SIG-M5 (cell line): ENCODE results near the gene SCLT1.
"Not testable (repeated sequence)": the region's sequence is repeated elsewhere in the genome, so short reads cannot be mapped to it uniquely, and the experiment has no call there.

ENCODE experiments used
- DNase-seq: peaks from one replicate; lab custom pipeline; 2025; lab: John Stamatoyannopoulos, UW

The SCLT1 gene

DNA sequence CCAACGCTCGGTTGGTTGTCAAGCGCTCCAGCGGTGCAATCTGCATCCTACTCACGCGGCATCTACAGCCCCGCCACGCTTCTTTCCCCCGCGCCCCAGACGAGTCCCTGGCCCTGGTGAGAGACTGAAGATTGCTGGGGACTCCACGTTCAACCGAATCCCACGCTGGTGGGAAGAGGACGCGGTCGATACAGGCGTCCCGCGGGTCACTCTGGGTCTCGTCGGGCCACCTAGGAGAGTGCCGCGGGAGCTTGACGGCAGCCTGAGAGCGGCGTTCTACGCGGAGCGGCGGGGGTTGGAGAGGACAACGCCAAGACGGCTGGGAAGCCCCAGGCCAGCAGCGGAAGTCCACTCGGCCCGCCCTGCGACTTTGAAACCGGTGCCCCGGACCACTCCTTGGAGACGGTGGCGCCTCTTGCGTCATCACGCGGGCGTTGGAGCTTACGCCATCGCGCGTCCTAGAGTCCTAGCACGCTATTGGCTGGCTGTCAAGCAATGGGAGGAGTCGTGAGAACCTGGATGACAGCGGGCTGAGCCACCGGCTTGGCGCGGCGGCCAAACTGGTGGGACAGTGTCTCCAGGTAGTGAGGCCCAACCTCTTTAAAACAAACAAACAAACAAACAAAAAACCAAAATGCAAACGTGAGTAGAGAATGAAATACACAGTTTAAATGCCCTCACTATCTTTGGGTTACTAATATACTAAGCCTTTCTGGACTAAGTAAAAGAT lies at the start of gene SCLT1:
Gene SCLT1 (minus strand): TSS at position 349 of the 730 bp plus-strand sequence. CDS start 436 bp downstream, outside the sequence.
- peak; percentile 75 for DNase-seq

DNA sequence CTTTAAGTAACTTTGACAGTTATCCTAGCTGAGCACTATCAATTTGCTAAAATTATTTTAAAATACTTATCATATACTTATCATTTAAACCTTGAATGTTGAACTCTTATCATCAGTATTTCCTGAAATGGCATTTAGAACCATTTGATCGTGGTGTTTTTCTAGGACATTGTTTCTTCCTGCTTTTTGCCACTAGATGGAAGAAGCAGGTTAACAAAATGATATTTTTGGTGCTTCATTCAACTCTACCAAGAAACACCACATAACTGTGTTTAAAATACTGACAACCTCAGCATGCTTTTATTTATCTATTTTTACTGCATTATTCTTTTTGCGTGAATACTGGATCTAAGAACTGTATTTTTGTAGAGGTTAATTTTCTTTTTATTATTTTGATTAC lies 47.2 kb upstream of the SCLT1 start:
- no peak for DNase-seq

DNA sequence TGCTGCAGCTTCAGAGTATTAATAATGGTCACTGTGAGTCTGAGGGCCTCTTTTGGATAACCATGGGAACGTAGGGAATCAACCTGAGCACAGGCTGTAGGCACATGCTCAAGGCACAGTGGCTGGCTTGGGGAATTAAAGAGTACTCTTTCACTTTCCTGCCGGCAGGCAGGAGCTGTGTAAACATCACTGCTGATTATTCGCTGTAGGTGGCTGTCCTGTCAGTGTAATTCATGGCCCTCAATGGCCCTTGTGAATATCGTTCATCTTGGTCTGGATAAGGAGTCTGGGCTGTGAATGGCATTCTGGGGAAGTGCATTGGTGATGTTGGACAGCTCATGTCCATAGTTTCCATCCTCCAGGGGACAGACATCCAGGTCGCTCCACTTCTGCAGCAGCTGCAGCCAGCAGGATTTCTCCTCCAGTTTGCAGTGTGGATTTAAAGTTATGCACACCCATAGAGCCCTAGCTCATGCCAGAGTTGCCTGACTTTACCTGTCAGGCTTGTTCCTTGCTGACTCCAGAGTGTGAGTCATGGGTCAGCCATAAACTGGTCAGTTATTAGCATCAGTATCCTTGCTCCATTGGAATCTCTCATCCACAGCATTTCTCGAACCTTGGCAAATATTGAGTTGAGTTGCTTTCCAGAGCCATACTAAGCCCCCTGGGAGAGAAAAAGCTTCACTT lies 45.6 kb upstream of the SCLT1 start:
- DNase-seq, result no peak

DNA sequence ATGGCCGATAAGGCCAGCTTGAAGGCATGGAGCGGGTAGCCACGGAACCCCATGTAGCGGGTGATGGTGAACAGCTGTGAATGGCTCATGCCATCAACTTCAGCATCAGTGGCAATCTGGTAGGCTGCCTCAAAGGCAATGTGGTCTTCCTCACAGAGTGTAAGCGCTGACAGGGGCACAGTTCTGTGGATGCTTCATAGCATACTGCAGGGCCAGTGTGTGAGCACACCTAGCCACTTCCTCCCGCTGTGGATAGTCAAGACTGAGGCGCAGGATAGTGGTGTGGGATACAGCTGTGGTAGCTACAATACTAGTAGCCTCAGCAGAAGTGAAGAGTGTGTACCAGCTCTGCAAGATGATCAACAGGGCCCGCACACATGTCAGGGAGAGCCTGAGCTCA lies 43.1 kb upstream of the SCLT1 start:
- no peak for DNase-seq

DNA sequence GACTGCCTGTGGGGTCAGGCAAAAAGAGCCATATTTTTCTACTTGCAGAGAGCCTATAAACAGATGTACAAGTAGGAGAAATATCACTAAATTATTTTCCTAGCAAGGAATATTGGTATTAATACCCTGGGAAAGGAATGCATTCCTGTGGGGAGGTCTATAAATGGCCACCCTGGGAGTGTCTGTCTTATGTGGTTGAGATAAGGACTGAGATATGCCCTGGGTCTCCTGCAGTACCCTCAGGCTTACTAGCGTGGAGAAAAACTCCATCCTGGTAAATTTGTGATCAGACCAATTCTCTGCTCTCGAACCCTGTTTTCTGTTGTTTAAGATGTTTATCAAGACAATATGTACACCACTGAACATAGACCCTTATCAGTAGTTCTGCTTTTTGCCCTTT lies 38.0 kb upstream of the SCLT1 start:
- no peak for DNase-seq

DNA sequence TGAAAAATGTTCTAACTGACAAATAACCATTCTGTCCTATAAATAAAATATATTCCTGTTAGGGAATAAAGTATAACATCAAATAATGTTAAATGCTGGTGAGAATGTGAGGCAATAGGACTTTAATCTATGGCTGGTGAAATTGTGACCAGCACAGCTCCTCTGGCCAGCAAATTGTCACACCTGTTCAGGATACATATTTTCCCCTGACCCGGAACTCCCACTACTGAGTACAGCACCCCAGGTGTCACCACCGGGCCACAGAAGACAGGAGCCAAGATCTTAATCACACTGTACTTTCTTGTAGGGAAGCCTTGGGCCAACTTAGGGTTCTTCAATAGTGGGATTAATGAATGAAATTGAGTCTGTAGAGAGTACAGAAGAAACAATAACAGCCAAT lies 35.8 kb upstream of the SCLT1 start:
- no peak for DNase-seq

DNA sequence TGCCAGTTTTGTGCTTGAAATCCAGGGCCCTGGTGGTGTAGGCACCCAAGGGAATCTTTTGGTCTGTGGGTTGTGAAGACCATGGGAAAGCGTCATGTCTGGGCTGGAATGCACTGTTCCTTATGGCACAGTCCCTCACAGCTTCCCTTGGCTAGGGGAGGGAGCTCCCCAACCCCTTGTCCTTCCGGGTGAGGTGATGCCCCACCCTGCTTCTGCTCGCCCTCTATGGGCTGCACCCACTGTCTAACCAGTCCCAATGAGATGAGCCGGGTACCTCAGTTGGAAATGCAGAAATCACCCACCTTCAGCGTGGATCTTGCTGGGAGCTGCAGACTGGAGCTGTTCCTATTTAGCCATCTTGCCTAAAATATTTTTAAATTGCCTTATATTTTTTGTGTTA lies 33.3 kb upstream of the SCLT1 start:
- DNase-seq, result not testable (repeated sequence)

DNA sequence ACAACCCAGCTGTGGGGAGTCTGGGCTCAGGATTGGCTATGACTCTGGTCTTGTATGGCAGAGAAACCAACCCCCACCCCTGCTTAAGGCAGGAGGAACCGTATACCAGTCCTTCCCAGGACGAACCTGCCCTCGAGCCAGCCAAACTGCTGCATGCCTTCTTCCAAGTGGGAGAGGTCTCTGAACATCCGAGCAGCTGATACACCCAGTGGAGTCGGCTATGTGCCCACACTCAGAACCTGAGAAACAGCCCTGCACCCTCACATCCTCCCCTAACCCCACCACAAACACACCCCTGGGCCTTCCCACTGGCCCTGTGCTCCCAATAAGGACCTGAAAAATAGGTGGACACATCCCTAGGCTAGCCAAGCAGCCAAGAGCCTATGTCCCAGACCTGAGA lies 24.4 kb upstream of the SCLT1 start:
- DNase-seq, result no peak

DNA sequence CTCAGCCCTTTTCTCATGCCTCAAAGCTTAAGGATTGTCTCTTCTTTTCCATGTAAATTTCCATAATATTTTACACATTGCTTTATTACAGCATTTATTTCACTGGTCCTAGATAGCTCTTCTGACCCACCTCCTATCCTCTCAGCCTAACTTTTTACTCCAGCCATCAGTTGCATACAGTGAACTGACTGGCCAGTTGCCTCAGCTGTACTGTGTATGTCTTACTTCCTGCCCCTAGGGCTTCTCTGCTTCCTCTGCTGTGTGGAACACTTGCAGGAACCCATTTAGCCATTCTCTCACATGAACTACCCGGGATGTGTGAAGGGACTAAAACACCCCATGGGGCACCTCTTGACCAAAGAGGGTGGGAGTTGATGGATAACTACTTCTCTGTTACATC lies 20.6 kb upstream of the SCLT1 start:
- no peak for DNase-seq

DNA sequence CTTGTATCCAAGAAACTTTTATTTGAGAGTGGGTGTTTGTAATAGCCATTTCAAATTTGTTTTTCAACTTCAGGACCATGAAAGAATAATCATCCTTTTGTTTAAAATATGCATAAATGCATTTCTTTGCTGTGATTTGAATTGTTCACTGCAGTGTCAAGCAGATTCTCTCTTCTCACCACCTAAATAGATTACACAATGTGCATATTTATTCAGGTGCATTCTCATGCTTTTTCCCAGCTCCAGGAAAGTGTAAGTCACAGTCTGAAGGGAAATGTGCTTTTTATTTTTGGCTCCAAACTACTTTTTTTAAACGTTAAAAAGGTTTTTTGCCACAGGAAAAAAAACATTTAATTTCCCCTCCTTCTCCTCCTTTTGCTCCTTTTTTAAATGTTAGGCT lies 20.1 kb upstream of the SCLT1 start:
- no peak for DNase-seq

DNA sequence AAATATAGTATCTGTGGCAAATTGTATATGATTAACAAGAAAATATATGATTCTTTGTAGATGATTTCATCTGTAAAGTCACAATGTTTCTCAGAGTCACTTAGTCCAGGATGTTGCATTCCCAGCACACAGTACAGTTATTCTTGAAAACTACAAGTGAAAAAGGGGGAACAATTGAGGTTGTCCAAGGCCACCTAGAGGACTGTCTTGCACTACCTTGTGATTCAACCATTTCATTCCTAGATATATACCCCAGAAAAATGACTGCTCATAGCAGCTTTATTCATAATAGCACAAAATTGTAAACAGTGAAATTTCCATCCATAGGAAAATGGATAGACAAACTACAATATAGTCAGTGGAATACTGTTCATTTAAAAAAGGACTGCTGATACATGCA lies 18.6 kb upstream of the SCLT1 start:
- DNase-seq, result no peak

DNA sequence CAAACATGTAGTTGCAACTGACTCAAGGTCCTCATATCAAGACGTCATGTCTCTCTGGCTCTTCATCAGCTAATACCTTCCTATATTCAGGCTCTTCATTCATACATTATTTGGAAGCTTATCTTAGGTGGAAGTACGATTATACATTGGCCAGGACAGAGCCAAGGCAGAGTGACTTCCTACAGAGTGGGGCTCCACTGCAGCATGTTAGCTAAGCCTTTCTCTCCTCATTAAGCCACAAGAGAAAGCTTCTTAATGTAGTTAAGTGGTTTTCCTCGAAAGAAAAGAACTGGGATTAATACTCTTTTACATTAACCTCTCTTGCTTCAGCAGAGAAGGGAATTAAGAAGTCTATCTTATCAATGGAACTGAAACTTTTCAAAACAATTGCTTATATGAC lies 17.6 kb upstream of the SCLT1 start:
- DNase-seq, result no peak

DNA sequence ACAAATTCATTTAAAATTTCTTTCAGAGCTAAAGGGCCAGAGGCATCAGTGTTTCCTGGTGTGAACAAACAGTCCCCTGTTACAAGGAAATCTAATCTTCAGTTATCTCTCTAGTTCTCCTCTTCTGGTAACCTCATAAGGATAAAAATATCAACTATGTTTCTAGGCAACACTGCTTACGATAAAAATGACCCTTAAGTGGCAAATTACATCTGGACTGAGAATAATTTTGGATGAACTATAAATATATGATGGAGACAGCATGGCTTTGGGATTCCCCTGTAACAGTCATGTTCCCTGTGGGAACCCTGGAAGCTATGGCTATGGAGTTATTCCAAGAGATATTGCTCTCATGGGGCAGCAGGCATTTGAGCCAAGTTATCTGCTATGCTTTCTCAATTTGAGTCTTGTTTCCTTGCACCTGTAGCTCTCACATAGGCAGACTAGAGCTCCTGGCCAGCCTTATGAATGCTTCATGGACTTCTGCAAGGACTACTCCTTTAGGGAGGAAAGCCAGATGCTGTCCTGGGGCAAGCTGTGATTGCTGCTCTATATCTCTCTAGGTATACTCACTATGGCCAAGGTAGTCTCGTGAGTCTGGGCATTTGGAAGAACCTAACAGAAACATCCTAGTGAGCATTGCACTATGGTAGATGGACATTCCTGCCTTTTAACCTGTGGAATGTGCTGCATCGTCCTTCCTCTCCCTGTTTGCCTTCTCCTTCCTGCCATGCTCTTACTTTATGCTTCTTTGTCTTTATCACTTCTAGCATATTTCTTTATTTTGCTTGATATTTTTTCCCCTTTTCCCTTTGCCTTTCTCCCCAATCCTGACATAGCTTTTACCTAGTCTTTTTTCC lies 16.9 kb upstream of the SCLT1 start:
- no peak for DNase-seq

DNA sequence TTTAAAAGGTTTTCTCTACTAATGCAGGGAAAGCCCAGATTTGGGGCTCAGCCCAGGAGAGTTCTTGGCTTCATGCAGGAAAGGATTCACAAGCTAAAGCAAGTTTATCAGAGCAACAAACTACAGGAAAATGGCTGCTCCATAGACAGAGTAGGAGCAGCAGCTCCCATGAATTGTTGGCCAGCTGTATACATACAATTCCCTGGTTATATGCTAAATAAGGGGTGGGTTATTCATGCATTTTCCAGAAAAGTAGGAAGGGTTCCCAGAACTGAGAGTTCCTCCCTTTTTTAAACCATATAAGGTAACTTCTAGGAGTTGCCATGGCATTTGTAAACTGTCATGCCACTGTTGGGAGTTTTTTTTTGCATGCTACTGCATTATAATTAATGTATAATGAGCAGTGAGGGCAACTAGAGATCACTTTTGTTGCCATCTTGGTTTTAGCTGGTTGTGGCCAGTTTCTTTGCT lies 5.2 kb upstream of the SCLT1 start:
- DNase-seq, result no peak

DNA sequence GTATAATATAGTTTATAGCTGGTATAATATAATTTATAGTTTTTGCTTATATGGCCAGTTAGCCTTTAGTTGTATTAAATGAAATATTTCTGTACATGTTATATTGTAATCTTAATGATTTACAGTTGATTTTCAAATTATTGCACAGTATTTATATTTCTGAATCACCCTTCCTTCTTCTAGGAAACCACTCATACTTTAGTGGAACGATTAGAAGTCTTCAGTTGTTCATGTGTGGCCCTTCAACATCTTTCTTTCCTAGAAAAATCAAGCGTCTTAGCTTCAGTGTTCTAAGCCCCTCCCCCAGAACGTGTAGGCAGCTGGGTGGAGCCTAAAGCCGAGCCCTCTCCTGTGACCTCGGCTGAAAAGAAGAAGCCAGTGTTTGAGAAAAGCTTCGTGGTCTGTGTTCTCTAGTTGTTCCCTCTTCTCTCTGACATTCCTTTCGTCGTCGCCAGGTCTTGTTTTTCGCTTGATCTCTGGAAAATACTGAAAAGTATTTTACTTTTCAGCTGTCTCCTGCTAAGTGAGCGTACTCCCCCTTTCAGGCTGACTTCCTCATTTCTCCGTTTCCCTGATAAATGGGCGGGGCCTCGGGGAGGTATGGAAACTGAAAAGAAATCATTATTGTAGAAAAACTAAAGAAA lies 2.6 kb upstream of the SCLT1 start, which contains the start of gene C4orf33:
Gene C4orf33 (plus strand): TSS at position 342 of the 644 bp plus-strand sequence. CDS start 6,459 bp downstream, outside the sequence.
- DNase-seq, result peak; percentile 57

DNA sequence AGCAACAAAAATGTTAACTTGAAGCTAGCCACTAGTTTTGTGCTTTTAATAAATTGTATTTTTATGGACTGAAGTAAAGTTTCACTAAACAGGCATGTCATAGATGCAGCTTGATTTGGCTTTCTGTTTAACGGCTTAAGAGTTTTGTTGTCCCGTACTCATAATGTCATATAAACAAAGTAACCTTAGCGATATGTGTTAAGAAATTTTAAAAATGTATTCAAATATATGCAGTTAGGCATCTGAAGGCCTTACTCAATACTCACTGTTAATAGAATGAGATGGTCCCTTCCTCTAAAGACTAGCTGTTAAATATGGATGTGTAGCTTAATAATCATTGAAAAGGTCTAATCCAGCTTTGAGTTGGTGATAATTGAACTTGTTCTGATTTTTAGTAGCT lies 1.0 kb upstream of the SCLT1 start:
- no peak for DNase-seq

DNA sequence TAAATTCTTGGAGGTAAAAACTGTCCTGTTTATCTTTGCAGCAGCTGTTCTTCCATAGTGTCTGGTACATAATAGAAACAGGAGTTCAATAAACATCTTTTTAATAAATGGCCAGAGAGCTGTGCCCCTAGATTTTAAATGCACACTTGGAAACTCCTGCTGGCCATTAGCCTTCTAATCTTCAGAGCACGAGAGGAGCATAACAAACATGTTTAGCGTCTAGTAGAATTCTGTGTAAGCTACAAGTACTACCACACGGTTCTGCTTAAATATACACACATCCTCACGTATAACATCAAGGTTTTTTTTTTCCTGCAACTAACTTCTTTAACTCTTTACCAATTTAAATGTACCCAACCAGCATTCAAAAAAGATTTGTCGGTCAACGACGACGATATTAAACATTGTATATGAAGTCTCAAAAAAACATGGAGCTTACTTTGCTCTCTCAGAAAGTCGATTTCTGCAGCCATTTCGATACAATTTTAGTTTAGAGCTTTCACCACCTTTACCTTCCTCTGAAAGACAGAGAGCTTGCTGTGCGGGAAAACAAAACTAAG lies 628 bp downstream of the SCLT1 start:
- no peak for DNase-seq

DNA sequence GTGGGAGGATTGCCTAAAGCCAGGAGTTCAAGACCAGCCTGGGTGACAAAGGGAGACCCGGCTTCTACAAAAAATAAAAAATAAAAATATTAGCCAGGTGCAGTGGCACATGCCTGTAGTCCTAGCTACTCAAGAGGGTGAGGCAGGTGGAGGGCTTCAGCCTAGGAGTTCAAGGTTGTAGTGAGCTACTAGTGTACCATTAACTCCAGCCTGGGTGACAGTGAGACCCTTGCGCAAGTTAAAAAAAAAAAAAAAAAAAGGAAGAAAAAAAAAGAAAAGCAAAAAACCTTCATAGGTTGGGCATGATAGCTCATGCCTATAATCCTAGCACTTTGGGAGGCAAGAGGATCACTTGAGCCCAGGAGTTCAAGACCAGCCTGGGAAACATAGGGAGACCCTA lies 5.8 kb downstream of the SCLT1 start:
- no peak for DNase-seq

DNA sequence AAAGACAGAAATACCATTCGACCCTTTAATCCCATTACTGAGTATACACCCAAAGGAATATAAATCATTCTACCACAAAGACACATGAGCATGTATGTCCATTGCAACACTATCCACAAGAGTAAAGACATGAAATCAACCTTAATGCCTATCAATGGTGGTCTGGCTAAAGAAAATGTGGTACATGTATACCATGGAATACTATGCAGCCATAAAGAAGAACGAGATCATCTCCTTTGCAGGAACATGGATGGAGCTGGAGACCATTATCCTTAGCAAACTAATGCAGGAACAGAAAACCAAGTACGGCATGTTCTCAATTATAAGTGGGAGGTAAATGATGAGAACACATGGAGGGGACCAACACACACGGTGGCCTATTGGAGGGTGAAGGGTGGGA lies 7.9 kb downstream of the SCLT1 start:
- no peak for DNase-seq

DNA sequence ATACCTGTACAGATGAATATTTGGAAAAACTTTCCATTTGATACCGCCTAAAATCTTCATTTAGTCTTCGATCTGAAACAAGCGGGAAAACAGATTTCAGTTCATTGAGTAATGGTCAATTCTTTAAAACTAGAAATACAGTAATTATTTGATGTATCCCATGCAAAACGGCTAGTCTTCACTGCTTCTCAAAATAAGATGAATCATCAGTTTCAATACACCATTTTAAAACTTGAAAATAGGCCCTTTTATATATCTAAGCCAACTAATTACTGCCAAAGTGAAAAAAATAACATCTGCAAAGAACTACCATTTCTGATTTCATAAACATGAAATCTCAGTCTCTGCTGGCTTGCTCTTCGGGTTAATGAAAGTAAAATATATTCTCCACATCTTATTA lies 11.0 kb downstream of the SCLT1 start:
- DNase-seq, result no peak

DNA sequence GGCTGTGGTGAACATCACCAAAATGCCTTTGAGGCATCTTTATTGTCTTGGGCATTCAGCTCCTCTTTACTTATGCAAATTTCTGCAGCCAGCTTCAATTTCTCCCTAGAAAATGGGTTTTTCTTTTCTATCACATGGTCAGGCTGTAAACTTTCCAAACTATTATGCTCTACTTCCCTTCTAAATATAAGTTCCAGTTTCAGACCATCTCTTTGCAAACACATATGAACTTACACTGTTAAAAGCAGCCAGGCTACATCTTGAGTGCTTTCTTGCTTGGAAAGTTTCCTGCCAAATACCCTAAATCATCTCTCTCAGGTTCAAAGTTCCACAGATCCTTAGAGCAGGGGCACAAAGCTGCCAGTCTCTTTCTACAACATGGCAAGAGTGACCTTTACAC lies 13.2 kb downstream of the SCLT1 start:
- no peak for DNase-seq

DNA sequence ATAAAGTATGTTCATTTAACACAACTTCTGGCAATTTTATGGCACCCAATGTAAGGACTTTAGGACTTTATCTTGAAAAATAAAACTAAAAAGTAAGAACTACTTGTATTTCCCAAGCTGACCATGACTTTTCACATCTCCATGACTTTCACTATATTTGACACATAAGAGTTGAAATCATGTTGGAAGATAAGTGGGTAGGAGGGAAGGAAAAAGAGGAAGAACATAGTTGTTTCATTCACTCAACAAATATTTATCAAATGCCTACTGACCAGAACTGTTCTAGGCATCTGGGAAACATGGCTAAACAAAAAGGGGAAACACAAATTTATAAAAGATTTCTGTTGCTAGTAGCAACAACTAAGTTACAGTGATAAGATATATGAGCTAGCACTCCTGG lies 16.0 kb downstream of the SCLT1 start:
- DNase-seq, result no peak
